Measurements from ENCODE around the gene VWC2L. TPM values are rescaled to one million over a fixed set of nuclear protein-coding genes. Genes with fewer than 3 reads are reported as not detected.

Gene VWC2L
- total and polyA plus RNA-seq, 2 of the 4 experiments (the other 2 are of a cell fraction) = not detected

DNA sequence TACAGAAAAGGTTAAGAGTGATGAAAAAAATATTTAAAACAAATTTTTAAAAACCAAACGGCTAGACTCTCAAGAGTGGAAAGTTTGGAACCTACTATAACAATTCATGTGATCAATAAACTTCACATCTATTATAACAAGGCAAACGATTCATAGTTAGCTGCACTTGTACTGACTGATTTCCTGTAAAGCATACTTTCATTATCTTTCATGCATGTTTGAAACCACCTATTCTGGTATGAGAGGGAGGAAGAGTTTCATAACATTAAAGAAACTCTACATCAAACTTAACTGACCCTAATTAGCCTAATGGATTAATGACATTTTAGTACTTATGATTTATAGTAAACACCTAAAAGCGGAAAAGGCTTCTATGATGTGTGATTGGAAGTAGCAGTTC is 43.7 kb upstream of the VWC2L start:
- H4K91ac ChIP-seq (ENCODE audit: insufficient read depth, low read depth, low read length) = no peak overlapping the region
- H4K20me1 ChIP-seq (ENCODE audit: insufficient read depth, low read length) = no peaks in the 10 kb centered on the region
- no peak overlapping the region for H2BK20ac ChIP-seq (ENCODE audit: low read depth, low read length)
- no peak overlapping the region for H3K18ac ChIP-seq (ENCODE audit: low read depth, low read length)
- ChIA-PET POLR2A (ENCODE audit: unreplicated experiment) (no interaction called here), CTCF (interaction anchor here (1.0 kb wide), 1 partner anchor 11 kb away, joined by 3 read pairs; no protein-coding TSS in a partner anchor)
- no peak overlapping the region for H4K8ac ChIP-seq (ENCODE audit: low read depth in 2 of 2, low read length in 2 of 2)
- no peaks in the 10 kb centered on the region for H3K27me3 ChIP-seq (ENCODE audit: control insufficient read depth, insufficient read depth, low read length)
- no peaks in the 10 kb centered on the region for H3K36me3 ChIP-seq (ENCODE audit: control insufficient read depth, insufficient read depth, low read length)
- in situ Hi-C loops (cut with MboI; ENCODE audit: low sequenced_read_pairs) = no loop called here
- DNase-seq (no peak), ATAC-seq (ENCODE audit: low read depth) (no peak)
- no peak overlapping the region for H3K4me3 ChIP-seq (ENCODE audit: insufficient read depth, low read depth, low read length)
- no CpG with 5 or more reads among the region's 3 CpGs for whole genome bisulfite sequencing, 2 experiments (ENCODE audit: extremely low coverage in 2 of 2, insufficient read length in 1 of 2)
- no peak overlapping the region for H3K23ac ChIP-seq (ENCODE audit: low read depth, low read length)
- H2BK15ac ChIP-seq (ENCODE audit: low read depth, low read length) = no peak overlapping the region
- no peak overlapping the region for H3K4ac ChIP-seq (ENCODE audit: low read depth, low read length)
- H3K9me3 ChIP-seq (ENCODE audit: control insufficient read depth, insufficient read depth, low read length) = no peaks in the 10 kb centered on the region
- no peak overlapping the region for H2BK5ac ChIP-seq (ENCODE audit: low read depth, low read length, poor library complexity, severe bottlenecking)
- dilution Hi-C loops (cut with HindIII; ENCODE audit: low sequenced_read_pairs, unreplicated experiment) = no loop called here
- H3K27ac ChIP-seq (ENCODE audit: insufficient read depth, low read length) = no peak overlapping the region
- no peak overlapping the region for H3K4me2 ChIP-seq (ENCODE audit: low read depth, low read length)
- TF ChIP-seq FOS (IDR thresholded peaks at IDR 0.05; ENCODE audit: low read depth, low read length) = no peak
- TF ChIP-seq CEBPB (IDR thresholded peaks at IDR 0.05; ENCODE audit: low read depth, low read length) = no peak
- no peak for TF ChIP-seq RFX5 (IDR thresholded peaks at IDR 0.05; ENCODE audit: low read depth, low read length)
- no peak for TF ChIP-seq RCOR1 (IDR thresholded peaks at IDR 0.05; ENCODE audit: insufficient replicate concordance, low read length)
- TF ChIP-seq POLR2A (IDR thresholded peaks at IDR 0.05; ENCODE audit: low read depth, low read length) = no peak
- TF ChIP-seq CHD1 (IDR thresholded peaks at IDR 0.05; ENCODE audit: low read depth, low read length) = no peak
- no peak for TF ChIP-seq BHLHE40 (IDR thresholded peaks at IDR 0.05; ENCODE audit: low read depth, low read length)
- TF ChIP-seq, protein P1, sequence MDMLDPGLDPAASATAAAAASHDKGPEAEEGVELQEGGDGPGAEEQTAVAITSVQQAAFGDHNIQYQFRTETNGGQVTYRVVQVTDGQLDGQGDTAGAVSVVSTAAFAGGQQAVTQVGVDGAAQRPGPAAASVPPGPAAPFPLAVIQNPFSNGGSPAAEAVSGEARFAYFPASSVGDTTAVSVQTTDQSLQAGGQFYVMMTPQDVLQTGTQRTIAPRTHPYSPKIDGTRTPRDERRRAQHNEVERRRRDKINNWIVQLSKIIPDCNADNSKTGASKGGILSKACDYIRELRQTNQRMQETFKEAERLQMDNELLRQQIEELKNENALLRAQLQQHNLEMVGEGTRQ (IDR thresholded peaks at IDR 0.05; ENCODE audit: low read depth, low read length) = no peak
- no peak for TF ChIP-seq ELK1 (IDR thresholded peaks at IDR 0.05; ENCODE audit: borderline replicate concordance, low read depth, low read length)
- intact Hi-C loops (cut with micrococcal nuclease) = no loop called here
- no peak overlapping the region for H2AK9ac ChIP-seq (replicated peaks; ENCODE audit: low read depth, low read length, poor library complexity)
- no peaks in the 10 kb centered on the region for H3K9me1 ChIP-seq (ENCODE audit: insufficient read depth, low read length)
- H2AFZ ChIP-seq (replicated peaks; ENCODE audit: low read length, poor library complexity) = no peak overlapping the region
- no peak overlapping the region for H3K9ac ChIP-seq (ENCODE audit: low read depth, low read length)
- H2AK5ac ChIP-seq (ENCODE audit: low read depth, low read length) = no peak overlapping the region
- no peak overlapping the region for H2BK120ac ChIP-seq (ENCODE audit: low read depth, low read length)
- no peak overlapping the region for H3K56ac ChIP-seq (ENCODE audit: extremely low read depth, insufficient read depth, low read length)
- no peak overlapping the region for H4K5ac ChIP-seq (ENCODE audit: low read depth, low read length)
- H3K14ac ChIP-seq (replicated peaks; ENCODE audit: low read depth, low read length) = no peak overlapping the region
- no peaks in the 10 kb centered on the region for H3K4me1 ChIP-seq (ENCODE audit: control insufficient read depth, insufficient read depth, low read length)
- no peaks in the 10 kb centered on the region for H3K79me1 ChIP-seq (ENCODE audit: low read depth in 1 of 2, low read length in 2 of 2)
- no TSS peak for BruUV-seq (replicated peaks)

Data from IMR-90 (cell line).